HG03108 (cell line): ENCODE measurements around the gene CST3.
"Not testable (repeated sequence)": the region's sequence is repeated elsewhere in the genome, so short reads cannot be mapped to it uniquely, and the experiment has no call there.

Source experiments
- ATAC-seq: cut with Tn5 transposase; IDR thresholded peaks from one replicate; pipeline ENCODE4 v1.9.1; 2021; ENCODE audit warnings: moderate library complexity; ENCODE audit not compliant: unreplicated experiment

Gene CST3

DNA sequence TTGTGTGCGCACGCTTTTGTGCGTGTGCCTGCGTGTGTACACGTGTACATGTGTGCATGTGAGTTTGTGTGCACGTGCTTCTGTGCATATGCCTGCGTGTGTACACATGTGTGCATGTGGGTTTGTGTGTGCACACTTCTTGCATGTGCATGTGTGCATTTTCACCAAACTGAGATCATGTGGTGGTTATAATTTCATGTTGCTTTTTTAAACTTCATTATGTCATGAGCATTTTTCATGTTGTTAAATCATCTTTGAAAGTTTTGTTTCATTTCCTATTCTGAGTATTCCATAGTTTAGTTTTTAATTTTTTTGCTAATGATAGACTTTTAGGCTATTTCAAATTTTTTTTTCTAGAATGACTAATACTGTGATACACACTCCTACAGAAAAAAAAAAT, 6.4 kb upstream of the CST3 start:
- ATAC-seq: no peak

DNA sequence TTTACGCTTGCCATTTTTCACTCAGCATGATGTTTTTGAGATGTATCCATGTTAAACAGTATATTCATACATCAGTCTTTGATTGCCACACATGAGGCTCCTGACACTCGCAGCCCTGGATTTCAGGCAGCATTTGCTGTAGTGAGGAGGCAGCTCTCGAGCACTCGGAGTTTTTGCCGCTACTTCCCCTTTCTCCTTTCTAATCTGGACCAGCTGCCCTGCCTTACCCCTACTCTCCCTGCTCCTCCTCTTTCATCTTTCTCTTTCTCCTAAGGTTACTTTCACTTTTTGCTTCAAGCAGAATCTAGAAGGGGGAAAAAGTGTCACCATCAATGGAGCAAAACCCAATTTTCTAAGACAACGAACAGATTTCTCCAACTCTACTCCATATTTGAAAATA, 5.9 kb upstream of the CST3 start:
- ATAC-seq: no peak

DNA sequence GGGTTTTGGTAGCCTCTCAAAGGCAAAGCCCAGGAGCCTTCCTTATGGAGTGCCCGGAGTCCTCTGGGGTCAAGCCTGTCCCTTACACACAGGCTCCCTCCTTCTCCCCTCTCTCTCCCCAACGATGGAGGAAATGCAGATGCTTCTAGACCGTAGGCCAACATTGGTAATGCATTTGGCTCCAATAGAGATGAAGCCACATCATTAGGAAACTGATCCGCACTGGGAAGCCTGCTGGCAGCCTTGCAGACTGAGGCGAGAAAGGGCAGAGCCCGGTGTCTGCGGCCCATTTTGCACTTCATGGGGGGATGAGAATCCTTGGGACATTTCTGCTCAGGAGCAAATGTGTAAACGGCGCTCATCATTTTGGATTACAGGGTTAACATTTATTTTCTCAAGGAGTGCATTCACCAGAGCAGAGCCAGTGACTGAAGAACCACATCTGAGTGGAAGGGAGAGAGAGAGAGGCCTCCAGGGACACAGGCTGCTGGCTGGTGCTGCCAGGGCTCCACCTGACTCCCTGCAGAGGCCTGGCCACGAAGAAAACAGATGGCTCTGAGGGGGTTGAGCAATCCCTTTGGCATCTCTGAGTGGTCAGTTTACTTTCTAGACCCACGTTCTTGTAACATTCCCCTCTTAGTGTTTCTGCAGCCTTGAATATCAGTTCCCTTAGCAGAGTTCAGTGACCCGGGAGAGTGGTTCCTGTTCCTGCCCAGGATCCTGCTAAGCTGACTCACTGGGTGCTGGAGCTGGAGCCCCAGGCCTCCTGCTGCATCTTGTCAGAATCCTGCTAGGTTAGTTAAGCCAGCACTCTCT, 4.4 kb upstream of the CST3 start:
- no peak for ATAC-seq

DNA sequence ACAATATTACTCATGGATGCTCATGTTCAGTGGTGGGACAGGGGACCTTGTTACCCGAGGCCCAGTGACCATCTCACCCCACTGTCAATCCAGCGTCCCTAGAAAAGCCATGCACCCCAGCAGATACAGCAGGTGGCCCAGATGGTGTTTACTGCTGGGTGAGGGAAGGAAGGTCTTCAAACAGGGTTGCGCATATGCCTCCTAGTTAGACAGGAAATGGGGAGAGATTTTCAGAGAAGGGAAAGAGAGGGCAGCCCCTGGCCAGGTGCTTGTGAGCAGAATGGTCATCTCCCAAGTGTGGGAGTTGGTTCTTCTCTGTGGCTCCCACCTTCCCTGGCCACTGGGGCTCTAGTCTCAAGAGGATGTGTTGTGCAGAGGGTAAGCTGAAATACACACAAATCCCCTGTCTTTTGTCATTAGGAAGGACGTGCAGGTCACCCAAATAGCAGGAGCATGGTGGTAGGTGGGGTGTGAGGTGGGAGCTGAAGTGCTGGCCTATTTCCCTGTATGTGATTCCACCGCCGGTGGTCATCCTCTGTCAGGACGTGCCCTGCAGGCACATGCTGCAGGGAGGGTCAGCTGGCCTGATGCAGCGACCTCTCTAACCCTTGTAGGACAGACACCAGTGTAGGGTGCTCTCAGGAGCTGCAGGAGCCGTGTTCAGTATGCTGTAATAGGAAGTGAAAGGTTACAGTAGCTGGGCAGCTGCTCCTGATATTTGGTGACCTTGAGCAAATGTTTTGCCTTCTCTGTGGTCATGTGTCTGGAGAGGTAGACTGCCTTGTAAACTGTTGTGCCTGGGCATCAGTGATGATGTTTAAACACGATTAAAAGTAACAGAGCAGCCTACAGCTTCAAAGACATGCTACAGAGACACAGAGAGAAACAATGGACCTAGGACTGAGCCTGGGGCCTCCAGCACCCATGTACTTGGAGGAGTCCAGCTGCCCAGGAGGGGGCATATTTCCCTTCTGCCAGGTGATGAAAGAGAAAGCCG, 3.2 kb upstream of the CST3 start:
- ATAC-seq: no peak

DNA sequence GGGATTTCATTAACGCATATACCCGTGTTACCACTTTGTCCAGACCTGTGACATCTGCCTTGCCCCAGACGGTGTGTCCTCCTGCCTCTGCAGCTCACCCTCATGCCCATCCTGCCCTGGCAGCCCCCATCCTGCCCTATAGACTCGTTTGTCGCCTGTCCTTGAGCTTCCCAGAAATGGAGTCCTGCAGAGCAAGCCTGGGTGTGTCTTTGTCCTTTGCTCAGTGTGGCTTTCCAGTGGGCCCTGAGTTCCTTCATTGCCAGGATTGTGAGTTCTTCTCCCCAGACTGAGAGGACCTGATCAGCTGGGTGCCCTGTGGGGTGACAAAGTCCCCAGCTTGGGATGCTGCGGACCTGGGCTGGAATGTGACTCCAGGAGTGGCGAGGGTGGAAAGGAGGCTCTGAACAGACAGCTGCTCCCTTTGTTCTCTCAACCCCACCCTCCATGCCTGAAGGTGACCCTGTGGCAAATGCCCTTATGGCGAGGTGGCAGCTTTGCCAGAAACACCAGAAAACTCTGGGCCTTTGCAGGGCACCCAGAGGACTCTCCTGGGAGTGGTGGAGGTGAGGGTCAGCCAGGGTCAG, 2.4 kb upstream of the CST3 start:
- ATAC-seq: no peak

DNA sequence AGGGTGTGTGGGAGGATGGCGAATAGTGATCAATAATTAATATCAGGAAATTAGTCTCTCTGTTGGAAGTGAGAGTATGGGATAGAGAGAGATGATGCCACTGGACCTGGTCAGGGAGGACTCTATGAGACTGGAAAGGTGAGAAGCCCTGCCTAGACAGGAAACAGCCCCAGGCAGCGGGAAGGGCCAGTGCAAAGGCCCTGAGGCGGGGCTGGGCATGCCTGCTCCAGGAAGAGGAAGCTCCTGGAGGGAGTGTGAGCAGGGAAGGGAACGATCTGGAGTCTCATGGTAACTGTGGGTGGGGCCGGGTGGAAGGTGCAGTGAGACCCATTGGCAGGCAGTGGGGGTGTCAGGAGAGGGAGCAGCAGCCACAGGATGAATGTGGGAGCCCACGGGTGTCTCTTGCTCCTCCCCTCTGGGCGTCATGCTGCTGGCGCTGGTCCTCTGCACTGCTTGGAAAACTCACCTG, 1.8 kb upstream of the CST3 start:
- ATAC-seq: no peak

DNA sequence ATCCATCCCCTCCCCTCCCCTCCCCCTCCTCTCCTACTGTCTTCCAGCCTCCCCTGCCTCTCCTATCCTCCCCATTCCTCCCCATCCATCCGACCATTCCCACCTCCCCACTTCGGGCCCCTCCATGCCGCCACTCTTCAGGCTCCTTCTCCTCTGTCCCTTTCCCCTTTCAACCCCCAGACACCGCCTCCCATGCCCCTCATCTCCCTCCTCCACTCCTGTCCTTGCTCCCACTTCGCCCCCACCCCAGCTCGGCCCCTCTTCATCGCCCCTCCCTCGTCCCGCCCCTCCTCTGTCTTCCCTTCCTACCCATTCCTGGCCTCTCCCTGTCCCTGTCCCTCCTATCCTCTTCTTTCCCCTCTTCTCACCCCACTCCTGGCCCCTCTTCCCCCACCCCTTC, 554 bp upstream of the CST3 start:
- ATAC-seq: no peak

DNA sequence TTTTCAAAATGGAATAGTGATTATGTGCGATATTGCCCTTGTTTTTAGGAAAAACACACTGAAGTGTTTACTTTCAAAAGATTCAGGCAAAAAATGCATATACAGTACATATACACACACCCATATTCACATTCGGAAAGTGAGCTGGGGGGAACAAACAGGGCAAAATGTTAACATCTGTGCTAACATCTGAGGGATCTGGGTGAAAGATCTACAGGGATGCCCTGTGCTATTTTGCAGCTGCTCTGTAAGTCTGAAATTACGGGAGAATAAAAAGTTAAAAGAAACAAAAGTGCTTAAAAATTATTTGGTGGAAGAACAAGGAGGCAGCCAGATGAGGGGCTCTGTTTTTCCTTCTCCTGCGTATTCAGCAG, 860 bp downstream of the CST3 start:
- ATAC-seq: no peak

DNA sequence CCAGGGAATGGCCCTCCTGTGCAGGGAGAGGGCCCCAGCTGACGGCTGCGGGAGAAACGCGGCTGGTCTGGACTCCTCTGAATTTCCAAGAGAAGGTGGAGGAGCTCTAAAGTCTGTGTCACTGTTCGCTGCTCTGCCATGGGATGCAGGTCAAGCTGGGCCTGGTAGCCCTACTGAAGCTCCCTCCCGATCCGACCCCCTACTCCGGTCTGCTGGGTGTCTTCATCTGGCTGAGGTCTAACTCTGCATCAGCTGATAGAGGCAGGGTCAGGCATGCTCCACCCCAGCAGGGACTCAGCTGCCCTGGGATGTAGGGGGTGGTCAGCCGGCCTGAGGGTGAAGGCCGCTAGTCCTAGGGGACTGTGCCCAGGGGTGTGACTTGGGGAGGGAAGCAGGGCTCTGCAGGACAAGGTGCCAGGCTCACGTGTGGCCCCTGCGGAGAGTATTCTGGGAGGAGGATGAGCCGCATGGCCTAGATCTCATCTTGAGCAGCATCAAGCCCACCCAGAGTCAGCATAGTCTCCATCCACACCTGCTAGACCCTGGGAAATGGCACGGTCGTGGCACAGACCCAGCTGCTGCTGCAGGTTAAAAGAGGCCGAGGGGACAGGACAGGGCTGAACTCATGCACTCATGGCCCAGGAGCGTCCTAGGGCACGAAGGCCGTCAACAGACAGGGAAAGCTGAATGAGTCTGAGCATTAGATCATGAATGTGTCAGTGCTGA, 1.4 kb downstream of the CST3 start:
- no peak for ATAC-seq

DNA sequence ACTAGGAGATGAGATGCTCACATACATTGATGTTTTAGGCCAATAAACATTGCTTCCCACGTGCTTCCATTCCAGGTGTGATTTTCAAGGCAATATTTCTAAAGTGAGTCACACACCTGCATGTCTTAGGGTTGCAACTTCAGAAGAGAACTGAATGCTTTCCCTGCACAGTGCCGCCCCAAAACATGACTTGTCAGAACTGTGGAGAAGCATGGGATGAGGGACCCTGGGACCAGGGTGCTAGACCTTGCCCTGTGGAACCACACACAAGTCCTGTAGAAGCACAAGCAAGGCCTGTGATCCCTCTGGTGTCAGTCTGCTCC, 2.0 kb downstream of the CST3 start:
- ATAC-seq: not testable (repeated sequence)

DNA sequence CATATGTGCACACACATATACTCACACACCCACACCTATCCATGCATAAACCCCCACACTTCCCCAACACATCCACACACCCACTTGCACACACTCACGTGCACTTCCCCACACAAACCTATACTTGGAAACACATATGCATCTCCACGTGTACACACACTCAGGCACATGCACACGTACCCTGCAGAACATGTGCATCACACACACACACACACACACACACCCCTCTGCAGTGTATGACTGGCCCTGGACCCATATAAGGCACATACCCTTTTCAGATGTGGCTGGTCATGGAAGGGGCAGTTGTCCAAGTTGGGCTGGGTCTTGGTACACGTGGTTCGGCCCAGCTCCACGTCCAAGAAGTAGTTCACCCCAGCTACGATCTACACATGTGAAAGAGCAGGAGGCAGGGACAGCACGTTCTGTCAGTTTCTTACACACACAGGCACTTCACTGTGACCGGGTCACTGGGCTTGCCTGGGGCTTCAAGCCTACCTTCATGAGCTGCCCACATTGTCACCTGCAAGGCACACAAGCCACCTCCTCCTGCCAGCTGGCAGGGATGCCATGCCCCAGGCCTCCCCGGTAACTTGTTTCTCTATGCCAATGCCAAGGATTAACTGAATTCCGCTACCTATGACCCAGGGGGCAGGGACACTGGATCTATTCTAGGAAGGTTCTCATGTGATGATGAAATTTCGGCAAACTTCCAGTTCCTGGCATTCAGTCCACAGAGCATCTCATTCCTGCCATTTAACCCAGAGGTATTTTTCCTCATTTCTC, 2.6 kb downstream of the CST3 start:
- no peak for ATAC-seq

DNA sequence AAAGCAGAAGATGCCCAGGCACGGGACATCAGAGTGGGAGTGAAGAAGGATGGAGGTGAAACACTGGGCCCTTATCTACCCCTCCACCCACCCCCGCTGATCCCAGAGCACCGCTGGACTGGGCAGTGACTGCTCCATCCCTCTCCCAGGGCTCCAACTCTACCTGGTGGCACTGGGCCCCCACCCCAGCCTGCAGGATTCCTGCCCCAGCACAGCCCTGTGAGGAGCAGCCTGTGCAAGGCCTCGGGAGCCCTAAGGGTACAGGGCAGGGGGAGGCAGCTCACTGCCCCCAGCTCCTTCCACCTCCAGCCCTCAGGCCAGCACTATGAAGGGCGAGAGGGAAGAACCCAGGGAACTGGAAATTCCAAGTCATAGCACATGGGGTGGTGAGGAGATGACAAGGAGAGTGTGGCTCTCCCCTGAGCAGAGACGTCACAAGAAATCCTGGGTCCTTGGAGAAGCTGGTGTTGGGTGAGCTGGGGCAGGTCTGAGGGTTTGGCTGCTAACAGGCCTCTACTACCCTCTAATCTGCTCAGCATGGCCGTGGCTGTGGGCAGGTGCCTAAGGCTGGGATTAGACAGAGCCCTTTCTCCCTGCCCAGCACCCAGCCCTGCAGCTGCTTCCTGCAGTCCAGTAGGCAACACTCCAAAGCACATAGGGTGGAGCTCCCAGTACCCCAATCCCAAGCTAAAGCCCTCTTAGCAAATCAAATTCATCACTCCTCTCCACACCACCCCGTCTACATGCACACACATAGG, 3.5 kb downstream of the CST3 start:
- ATAC-seq: no peak

DNA sequence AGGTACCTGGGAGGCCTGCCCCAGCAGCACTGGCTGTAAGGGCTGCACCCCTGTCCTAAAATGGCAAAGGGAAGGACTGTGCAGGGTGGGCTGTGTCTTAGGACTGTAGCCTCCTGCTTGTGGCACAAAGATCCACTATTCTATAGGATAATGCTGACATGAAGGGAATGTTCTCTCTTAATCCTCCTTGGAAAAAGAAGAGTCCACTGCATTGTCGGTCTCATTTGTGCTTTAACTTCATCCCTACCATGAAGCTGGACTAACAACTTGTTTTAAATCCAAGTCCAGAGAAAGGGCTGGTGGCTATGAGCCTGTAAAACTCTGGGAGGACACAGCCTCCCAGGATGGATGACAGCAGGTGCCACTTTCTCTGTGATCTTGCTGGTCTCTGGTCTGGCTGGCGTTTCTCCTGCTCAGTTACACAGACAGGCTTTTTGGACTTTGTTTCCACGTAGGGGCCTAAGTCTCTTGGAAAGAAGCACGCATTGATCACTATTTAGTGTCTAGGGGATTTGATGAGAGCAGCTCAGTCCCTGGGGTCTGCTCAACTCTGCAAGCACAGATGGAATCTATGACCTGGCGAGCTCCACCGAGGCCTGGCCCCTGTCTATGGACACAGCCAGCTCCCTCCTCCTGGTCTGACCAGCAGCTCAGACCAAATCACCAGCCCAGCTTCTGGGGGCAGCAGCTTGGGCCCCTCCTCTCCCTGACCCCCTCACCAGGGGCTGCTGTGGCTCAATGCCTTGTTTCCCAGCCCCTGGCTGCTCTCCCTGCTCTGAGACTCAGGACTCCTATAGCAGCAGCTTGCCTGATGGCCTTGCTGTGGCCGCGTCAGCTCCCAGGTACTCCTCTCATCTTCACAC, 4.8 kb downstream of the CST3 start:
- ATAC-seq: no peak

DNA sequence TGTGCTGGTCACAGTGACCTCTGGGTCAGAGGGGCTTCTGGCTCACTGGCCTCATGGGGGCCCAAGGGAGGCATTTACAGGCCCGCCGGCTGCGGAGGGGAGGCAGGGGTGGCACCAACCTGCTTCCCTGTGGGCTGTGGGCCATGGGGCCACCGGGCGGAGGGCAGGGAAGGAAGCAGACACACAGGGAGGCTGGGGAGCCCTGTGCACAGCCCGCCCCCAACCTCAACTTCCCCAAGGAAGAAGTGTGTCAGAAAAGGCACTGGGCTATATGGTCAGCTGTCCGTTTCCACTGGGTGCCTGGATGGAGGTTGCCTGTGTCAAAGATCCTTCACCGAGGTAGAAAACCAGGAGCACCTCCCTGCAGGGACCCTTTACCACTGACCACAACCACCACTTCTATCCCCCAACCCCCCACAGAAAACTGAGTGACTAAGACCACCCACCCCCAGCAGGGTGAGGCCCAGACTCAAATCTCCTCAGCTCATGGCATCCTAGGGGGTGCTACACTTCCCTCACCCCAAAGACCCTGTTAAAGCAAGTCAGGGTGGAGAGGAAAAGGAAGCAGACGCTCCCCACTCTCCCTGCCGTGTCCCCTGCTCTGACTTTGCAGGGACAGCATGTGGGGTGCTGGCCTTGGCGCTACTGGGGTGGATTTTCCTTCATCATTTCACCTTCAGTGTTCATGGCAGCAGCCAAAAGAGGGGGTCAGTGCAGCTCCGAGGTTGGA, 5.6 kb downstream of the CST3 start:
- ATAC-seq: no peak

DNA sequence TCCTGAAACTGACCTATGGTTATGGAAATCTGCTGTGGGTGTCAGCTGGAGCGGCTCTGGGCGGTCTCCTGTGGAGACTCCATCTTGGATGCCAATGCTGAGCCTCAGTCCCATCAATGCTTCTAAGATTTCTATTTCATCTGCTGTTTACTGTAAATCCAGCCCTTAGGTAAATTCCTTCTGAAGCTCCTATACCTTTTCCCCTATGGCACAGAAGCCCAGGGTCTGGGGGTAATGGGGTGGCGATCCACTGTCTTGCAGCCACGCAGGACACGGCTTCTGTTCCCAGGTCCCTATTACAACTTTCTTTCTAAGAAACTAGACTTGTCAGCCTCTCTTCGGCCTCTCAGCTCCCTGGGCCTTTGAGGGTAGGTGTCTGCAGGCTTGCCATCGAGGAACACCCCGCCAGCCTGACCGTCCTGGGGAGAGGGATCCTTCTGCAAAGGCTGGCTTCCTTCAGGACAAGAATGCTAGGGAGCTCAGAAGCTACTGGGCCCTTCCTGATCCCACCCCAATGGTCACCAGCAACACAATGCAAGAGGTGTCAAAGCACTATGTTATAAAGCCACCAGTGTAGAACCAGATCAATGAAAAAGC, 6.4 kb downstream of the CST3 start:
- no peak for ATAC-seq

DNA sequence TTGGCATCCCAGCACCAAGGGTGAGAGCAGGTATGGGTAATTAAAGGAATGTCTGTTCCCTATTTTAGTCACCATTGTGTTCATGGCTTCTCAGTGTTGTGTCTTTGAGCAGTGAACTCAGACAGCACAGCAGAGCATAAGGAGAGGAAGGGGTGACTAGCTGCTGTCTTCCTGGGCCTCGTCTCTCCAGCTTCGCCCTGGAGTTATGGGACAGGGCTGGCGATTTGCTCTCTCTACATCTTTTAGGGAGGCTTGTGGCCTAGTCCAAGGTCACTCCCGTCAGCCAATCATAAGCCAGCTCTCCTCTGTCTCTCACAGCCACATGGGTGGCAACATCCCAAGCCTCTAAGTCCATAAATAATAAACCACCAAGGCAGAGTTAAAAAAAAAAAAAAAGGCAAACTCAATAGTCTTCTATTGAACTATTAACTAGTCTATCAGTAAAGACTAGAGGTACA, 7.3 kb downstream of the CST3 start:
- no peak for ATAC-seq
